ENCODE results near the gene TRAPPC4. TPM values are rescaled to one million over a fixed set of nuclear protein-coding genes. Genes with fewer than 3 reads are reported as not detected.
"Not testable (repeated sequence)": the region's sequence is repeated elsewhere in the genome, so short reads cannot be mapped to it uniquely, and the experiment has no call there.

The TRAPPC4 gene
- total RNA-seq, 2 experiments from 2014 or later = 58.6 to 65.0 TPM

- DNase-seq; H3K27ac Mint-ChIP-seq; H3K4me3 Mint-ChIP-seq; ATAC-seq; H3K27me3 Mint-ChIP-seq (ENCODE audit: low read depth); CTCF ChIA-PET; H3K9me3 Mint-ChIP-seq (ENCODE audit: insufficient read depth); POLR2A ChIA-PET; H3K4me1 Mint-ChIP-seq (ENCODE audit: low read depth); H3K36me3 Mint-ChIP-seq (ENCODE audit: low read depth): not testable (repeated sequence)
These were observed 27.0 kb upstream of the TRAPPC4 start for GRCh38 chr11:118991486-118992038.

- H3K4me3 Mint-ChIP-seq = peak overlapping the region; percentile 90
- H3K4me1 Mint-ChIP-seq (ENCODE audit: low read depth) = peaks cover 39% of the 10 kb centered on the region
- peaks cover 42% of the 10 kb centered on the region for H3K36me3 Mint-ChIP-seq (ENCODE audit: low read depth)
- H3K9me3 Mint-ChIP-seq (ENCODE audit: insufficient read depth) = no peaks in the 10 kb centered on the region
- ChIA-PET POLR2A (interaction anchor here (0.6 to 2.8 kb wide), 20 partner anchors 13 to 720 kb away, joined by 3 to 37 read pairs (median 4); partner anchors contain the start of genes DPAGT1, RPS25, SLC37A4 and TRAPPC4), CTCF (interaction anchor here (0.7 to 1.6 kb wide), 10 partner anchors 16 to 595 kb away, joined by 3 to 9 read pairs (median 4); partner anchors contain the start of genes RPS25 and TRAPPC4)
- DNase-seq (peak; percentile 37), ATAC-seq (peak; percentile 36)
- H3K27ac Mint-ChIP-seq = peak overlapping the region; percentile 92
- no peaks in the 10 kb centered on the region for H3K27me3 Mint-ChIP-seq (ENCODE audit: low read depth)
These were observed 21.5 kb upstream of the TRAPPC4 start for GRCh38 chr11:118996926-118997626.

DNA sequence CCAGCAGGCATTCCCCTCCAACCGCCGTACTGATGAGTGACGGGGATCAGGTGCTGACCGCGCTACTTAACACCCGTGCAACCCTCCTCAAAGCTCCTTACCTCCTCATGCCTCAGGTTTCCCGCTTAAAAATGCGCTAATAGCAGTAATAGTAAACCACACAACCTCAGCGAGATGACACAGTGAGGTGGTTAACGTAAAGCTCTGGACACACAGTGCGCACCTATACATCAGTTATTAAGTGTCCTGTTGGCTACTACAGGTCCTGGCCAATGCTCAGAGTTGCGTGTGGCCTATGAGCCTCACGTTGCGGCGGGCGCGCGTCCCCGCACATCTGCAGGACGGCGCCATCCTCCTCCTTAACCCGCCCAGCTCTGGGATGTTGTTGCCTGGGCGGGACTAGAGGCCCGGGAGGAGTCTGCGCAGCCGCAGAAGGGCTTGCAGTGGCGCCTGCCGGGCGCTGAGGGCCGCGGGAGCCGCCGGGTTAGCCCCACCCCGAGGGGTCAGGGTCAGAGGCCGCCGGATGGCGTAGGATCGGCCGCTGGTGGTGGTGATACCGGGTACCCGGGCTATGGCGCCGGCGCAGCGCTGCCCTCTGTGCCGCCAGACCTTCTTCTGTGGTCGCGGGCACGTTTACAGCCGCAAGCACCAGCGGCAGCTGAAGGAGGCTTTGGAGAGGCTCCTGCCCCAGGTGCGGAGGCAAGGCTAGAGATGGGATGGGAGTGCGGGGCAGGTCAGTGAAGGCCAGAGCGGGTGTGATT lies 20.8 kb upstream of the TRAPPC4 start, which contains the start of gene CENATAC:
CENATAC (plus strand) TSS at position 512 of the 761 bp plus-strand sequence; CDS start at position 572, 60 bp downstream.
- H3K9me3 Mint-ChIP-seq (ENCODE audit: insufficient read depth) = no peaks in the 10 kb centered on the region
- ATAC-seq (peak; percentile 96), DNase-seq (peak; percentile 97)
- H3K27ac Mint-ChIP-seq = peak within 1 kb of the TSS; percentile 92
- peaks cover 46% of the 10 kb centered on the region for H3K36me3 Mint-ChIP-seq (ENCODE audit: low read depth)
- CTCF ChIA-PET = interaction anchor here (0.7 to 1.6 kb wide), 10 partner anchors 15 to 595 kb away, joined by 3 to 9 read pairs (median 4); partner anchors contain the start of genes RPS25 and TRAPPC4
- H3K4me1 Mint-ChIP-seq (ENCODE audit: low read depth) = peaks cover 39% of the 10 kb centered on the region
- no peaks in the 10 kb centered on the region for H3K27me3 Mint-ChIP-seq (ENCODE audit: low read depth)
- peak within 1 kb of the TSS; percentile 90 for H3K4me3 Mint-ChIP-seq
- POLR2A ChIA-PET = interaction anchor here (0.5 to 2.8 kb wide), 23 partner anchors 14 to 720 kb away, joined by 3 to 37 read pairs (median 4); partner anchors contain the start of genes DDX6, DPAGT1, RPS25 and SLC37A4

DNA sequence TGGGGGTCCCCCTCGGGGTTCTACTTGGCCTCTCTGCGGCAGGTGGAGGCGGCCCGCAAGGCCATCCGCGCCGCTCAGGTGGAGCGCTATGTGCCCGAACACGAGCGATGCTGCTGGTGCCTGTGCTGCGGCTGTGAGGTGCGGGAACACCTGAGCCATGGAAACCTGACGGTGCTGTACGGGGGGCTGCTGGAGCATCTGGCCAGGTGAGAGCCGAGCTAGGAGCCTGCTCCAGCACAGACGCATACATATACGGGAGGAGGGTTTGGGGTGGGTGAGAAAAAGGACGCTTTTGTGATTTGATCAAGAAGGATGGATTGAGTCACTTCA lies 20.2 kb upstream of the TRAPPC4 start:
- ATAC-seq = peak; percentile 35
- Mint-ChIP-seq H3K4me1 (ENCODE audit: low read depth) (peaks cover 39% of the 10 kb centered on the region), H3K9me3 (ENCODE audit: insufficient read depth) (no peaks in the 10 kb centered on the region), H3K27ac (peak overlapping the region; percentile 92), H3K27me3 (ENCODE audit: low read depth) (no peaks in the 10 kb centered on the region), H3K4me3 (peak overlapping the region; percentile 90), H3K36me3 (ENCODE audit: low read depth) (peaks cover 51% of the 10 kb centered on the region)
- ChIA-PET CTCF (interaction anchor here (0.7 to 1.6 kb wide), 8 partner anchors 17 to 596 kb away, joined by 3 to 7 read pairs (median 4); no protein-coding TSS in a partner anchor), POLR2A (interaction anchor here (0.5 to 2.8 kb wide), 6 partner anchors 17 to 392 kb away, joined by 3 to 37 read pairs (median 5); partner anchors contain the start of genes DPAGT1, RPS25 and TRAPPC4)
- DNase-seq = peak; percentile 31

DNA sequence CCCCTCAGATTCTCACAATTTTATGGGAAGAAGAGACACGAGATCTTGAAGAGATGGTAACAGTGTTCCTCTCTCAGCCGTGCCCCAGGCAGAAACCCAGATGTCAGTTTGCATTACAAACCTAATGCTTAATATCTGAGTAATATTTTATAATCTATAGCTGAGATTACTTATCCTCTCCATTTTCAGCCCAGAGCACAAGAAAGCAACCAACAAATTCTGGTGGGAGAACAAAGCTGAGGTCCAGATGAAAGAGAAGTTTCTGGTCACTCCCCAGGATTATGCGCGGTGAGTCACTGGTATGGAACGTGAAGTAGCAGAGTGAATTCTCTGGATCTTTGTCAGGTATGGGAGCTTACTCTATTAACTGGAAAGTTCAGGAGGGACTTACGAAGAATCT lies 19.7 kb upstream of the TRAPPC4 start:
- Mint-ChIP-seq H3K27ac (peak overlapping the region; percentile 92), H3K9me3 (ENCODE audit: insufficient read depth) (no peaks in the 10 kb centered on the region), H3K4me1 (ENCODE audit: low read depth) (peaks cover 39% of the 10 kb centered on the region), H3K36me3 (ENCODE audit: low read depth) (peaks cover 52% of the 10 kb centered on the region), H3K27me3 (ENCODE audit: low read depth) (no peaks in the 10 kb centered on the region), H3K4me3 (peak overlapping the region; percentile 90)
- ATAC-seq = no peak
- ChIA-PET CTCF (interaction anchor here (1.0 to 1.4 kb wide), 2 partner anchors 68 to 309 kb away, joined by 3 to 4 read pairs; no protein-coding TSS in a partner anchor), POLR2A (interaction anchor here (0.8 to 2.8 kb wide), 4 partner anchors 17 to 73 kb away, joined by 3 to 37 read pairs (median 10); partner anchors contain the start of genes RPS25 and TRAPPC4)
- no peak for DNase-seq

DNA sequence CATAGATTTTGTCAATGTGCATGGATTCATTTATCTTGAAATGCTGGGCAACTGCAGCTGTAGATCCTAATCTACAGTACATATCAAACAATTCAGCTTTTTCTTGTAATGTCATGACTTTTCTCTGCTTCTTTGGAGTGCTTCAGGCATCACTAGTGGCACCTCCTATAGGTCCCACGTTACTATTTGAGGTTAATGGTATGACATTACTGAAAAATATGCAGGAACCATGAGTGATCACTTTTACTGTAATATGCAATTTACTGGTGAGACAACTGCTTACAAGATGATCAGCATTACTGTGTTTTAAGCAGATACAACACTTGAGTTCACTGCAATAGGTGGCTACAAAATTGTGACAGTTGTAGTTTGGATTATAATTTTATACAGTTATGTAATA lies 17.7 kb upstream of the TRAPPC4 start:
- H3K4me3 Mint-ChIP-seq = no peak overlapping the region
- ChIA-PET CTCF (no interaction called here), POLR2A (no interaction called here)
- no peak overlapping the region for H3K27ac Mint-ChIP-seq
- H3K36me3 Mint-ChIP-seq (ENCODE audit: low read depth) = peaks cover 62% of the 10 kb centered on the region
- DNase-seq (no peak), ATAC-seq (no peak)
- H3K27me3 Mint-ChIP-seq (ENCODE audit: low read depth) = no peaks in the 10 kb centered on the region
- no peaks in the 10 kb centered on the region for H3K9me3 Mint-ChIP-seq (ENCODE audit: insufficient read depth)
- peaks cover 41% of the 10 kb centered on the region for H3K4me1 Mint-ChIP-seq (ENCODE audit: low read depth)

DNA sequence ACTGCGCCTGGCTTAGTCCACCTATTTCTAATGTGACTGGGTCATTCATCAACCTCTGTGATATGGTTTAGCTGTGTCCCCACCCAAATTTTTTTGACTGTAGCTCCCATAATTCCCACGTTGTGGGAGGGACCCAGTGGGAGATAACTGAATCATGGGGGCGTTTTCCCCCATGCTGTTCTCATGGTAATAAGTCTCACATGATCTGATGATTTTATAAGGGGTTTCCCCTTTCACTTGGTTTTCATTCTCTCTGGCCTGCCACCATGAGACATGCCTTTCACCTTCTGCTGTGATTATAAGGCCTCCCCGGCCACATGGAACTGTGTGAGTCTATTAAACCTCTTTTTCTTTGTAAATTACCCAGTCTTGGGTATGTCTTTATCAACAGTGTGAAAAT lies 11.9 kb upstream of the TRAPPC4 start:
- DNase-seq (no peak), ATAC-seq (no peak)
- Mint-ChIP-seq H3K27me3 (ENCODE audit: low read depth) (no peaks in the 10 kb centered on the region), H3K27ac (no peak overlapping the region), H3K9me3 (ENCODE audit: insufficient read depth) (no peaks in the 10 kb centered on the region), H3K4me1 (ENCODE audit: low read depth) (peaks cover 3% of the 10 kb centered on the region), H3K4me3 (no peak overlapping the region), H3K36me3 (ENCODE audit: low read depth) (peaks cover 48% of the 10 kb centered on the region)
- ChIA-PET CTCF (no interaction called here), POLR2A (interaction anchor here (0.7 to 1.9 kb wide), 2 partner anchors 11 to 12 kb away, joined by 3 to 4 read pairs; partner anchors contain the start of gene TRAPPC4)

DNA sequence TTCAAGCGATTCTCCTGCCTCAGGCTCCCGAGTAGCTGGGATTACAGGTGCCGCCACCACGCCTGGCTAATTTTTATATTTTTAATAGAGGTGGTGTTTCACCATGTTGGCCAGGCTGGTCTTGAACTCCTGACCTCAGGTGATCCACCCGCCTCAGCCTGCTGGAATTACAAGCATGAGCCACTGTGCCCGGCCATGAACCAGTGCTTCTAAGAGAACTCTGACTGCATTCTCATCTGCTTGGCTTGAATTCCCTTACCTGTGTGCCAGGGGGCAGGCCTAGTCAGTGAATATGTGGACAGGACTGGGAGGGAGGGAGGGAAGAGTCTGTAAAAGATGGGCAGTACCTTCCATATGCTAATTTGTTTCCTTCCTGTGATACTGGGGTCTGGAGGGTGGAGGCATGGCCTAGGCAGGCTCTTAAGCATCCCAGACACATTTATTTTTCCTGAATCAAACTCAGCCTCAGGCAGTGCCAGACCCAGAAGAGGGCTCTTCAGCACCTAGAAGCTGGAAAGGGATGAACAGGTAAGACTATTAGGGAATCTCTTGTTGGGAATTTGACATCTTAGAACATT lies 7.0 kb upstream of the TRAPPC4 start:
- H3K4me3 Mint-ChIP-seq = no peak overlapping the region
- ChIA-PET CTCF (no interaction called here), POLR2A (no interaction called here)
- H3K27me3 Mint-ChIP-seq (ENCODE audit: low read depth) = no peaks in the 10 kb centered on the region
- H3K4me1 Mint-ChIP-seq (ENCODE audit: low read depth) = peaks cover 18% of the 10 kb centered on the region
- peaks cover 64% of the 10 kb centered on the region for H3K36me3 Mint-ChIP-seq (ENCODE audit: low read depth)
- peak overlapping the region; percentile 6 for H3K27ac Mint-ChIP-seq
- H3K9me3 Mint-ChIP-seq (ENCODE audit: insufficient read depth) = no peaks in the 10 kb centered on the region
- ATAC-seq (no peak), DNase-seq (no peak)

DNA sequence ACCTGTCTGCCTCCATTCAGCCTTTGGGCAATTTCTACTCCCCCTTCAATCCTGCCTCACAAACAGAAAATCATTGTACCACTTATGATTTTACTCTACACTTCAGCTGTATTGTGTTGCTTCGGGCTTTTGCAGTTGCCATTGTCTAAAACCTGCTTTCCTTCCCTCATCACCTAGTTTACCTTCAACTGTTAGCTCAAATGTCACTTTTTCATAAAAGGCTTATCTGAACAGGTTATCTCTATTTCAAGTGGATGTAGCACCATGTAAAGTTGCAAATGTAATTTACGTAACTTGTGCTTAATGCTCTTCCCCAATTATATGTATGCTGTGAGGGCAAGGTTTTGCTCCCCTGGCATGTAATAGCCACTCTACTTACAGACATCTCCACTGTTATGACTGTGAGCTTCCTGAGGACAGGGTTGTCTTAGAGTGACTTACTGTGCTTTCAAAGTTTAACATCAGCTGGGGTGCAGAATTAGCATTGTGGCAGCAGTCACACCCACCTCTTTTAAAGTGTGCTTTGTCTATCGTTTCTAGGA lies 5.9 kb upstream of the TRAPPC4 start:
- no peak for DNase-seq
- POLR2A ChIA-PET = interaction anchor here (0.9 kb wide), 1 partner anchor 55 kb away, joined by 3 read pairs; the partner anchor contains the start of gene VPS11
- no peak for ATAC-seq

DNA sequence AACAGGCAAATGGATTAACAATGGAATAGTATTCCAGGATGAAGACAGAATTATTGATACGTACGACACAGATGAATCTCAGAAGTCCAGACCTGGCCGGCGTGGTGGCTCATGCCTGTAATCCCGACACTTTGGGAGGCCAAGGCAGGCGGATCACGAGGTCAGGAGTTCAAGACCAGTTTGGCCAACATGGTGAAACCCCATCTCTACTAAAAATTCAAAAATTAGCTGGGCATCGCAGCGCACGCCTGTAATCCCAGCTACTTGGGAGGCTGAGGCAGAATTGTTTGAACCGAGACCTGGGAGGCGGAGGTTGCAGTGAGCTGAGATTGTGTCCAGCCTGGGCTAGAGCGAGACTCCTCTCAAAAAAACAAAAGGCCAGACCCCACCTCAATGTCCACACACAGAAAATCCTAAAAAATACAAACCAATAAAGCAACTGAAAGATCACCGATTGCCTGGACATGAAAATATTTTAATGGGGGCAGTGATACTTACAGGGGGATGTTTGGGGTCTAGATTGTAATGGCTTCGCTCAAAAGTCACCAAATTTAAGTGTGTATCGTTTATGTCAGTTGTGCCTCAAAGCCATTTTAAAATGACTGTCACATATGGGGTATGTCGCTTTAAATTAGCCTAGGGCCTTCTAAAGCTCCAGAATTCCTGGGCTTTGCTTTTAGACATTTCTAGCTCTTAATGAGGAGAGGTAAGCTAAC lies 4.2 kb upstream of the TRAPPC4 start:
- no peak overlapping the region for H3K27ac Mint-ChIP-seq
- no peak for ATAC-seq
- POLR2A ChIA-PET = interaction anchor here (1.2 to 4.0 kb wide), 4 partner anchors 16 to 53 kb away, joined by 3 to 18 read pairs (median 8); partner anchors contain the start of genes CENATAC, HYOU1, SLC37A4 and VPS11

More for the DNA sequence above, 5.9 kb upstream of the TRAPPC4 start:
- no peaks in the 10 kb centered on the region for H3K27me3 Mint-ChIP-seq (ENCODE audit: low read depth)
- peaks cover 69% of the 10 kb centered on the region for H3K36me3 Mint-ChIP-seq (ENCODE audit: low read depth)
- H3K27ac Mint-ChIP-seq = peak overlapping the region; percentile 9
- peaks cover 24% of the 10 kb centered on the region for H3K4me1 Mint-ChIP-seq (ENCODE audit: low read depth)
- H3K9me3 Mint-ChIP-seq (ENCODE audit: insufficient read depth) = no peaks in the 10 kb centered on the region
- CTCF ChIA-PET = interaction anchor here (1.3 kb wide), 1 partner anchor 15 kb away, joined by 7 read pairs; the partner anchor contains the start of gene CENATAC
- no peak overlapping the region for H3K4me3 Mint-ChIP-seq

More for the DNA sequence above, 4.2 kb upstream of the TRAPPC4 start:
- Mint-ChIP-seq H3K27me3 (ENCODE audit: low read depth) (no peaks in the 10 kb centered on the region), H3K4me1 (ENCODE audit: low read depth) (peaks cover 24% of the 10 kb centered on the region), H3K4me3 (no peak overlapping the region), H3K9me3 (ENCODE audit: insufficient read depth) (no peaks in the 10 kb centered on the region), H3K36me3 (ENCODE audit: low read depth) (peaks cover 72% of the 10 kb centered on the region)
- no peak for DNase-seq
- CTCF ChIA-PET = interaction anchor here (1.9 to 2.4 kb wide), 2 partner anchors 17 to 42 kb away, joined by 7 read pairs; partner anchors contain the start of genes CENATAC and HYOU1
